H9 (cell line): ENCODE measurements around the gene CACNB4. TPM values are rescaled to one million over a fixed set of nuclear protein-coding genes. Genes with fewer than 3 reads are reported as not detected.

Source experiments
- DNase-seq: peaks from one replicate; pipeline ENCODE4 v3.0.0-alpha.2; 2017
- H2AFZ ChIP-seq: one replicate; pipeline ENCODE4 v1.6.1; 2013; ENCODE audit warnings: mild to moderate bottlenecking, low read length, control low read depth, moderate library complexity
- H2AK5ac ChIP-seq: 2 replicates; pipeline ENCODE4 v1.6.1; 2013; ENCODE audit warnings: low read length, control low read depth, mixed read lengths; ENCODE audit not compliant: insufficient read length
- H2BK120ac ChIP-seq: one replicate; pipeline ENCODE4 v1.6.1; 2013; ENCODE audit warnings: low read depth, mild to moderate bottlenecking, low read length, control low read depth, inconsistent platforms; ENCODE audit not compliant: poor library complexity, severe bottlenecking
- H2BK12ac ChIP-seq: 2 replicates; pipeline ENCODE4 v1.6.1; 2013; ENCODE audit warnings: low read length, control low read depth, mixed read lengths, low read depth; ENCODE audit not compliant: insufficient read length
- H2BK15ac ChIP-seq: 2 replicates; pipeline ENCODE4 v1.6.1; 2013; ENCODE audit warnings: low read depth, low read length, control low read depth
- H2BK20ac ChIP-seq: one replicate; pipeline ENCODE4 v1.6.1; 2013; ENCODE audit warnings: low read depth, mild to moderate bottlenecking, low read length, control low read depth, inconsistent platforms; ENCODE audit not compliant: poor library complexity, severe bottlenecking
- H2BK5ac ChIP-seq: 2 replicates; pipeline ENCODE4 v1.6.1; 2013; ENCODE audit warnings: low read length, control low read depth, mixed read lengths; ENCODE audit not compliant: insufficient read length
- H3K14ac ChIP-seq: 2 replicates; pipeline ENCODE4 v1.6.1; 2013; ENCODE audit warnings: low read length, control low read depth; ENCODE audit not compliant: insufficient read depth
- H3K18ac ChIP-seq: 2 replicates; pipeline ENCODE4 v1.6.1; 2013; ENCODE audit warnings: low read depth, mild to moderate bottlenecking, mixed read lengths, low read length, control low read depth; ENCODE audit not compliant: insufficient read length
- H3K23ac ChIP-seq: 2 replicates; pipeline ENCODE4 v1.6.1; 2013; ENCODE audit warnings: low read length, control low read depth, mixed read lengths, low read depth; ENCODE audit not compliant: insufficient read length
- H3K23me2 ChIP-seq: 2 replicates; pipeline ENCODE4 v1.6.1; 2013; ENCODE audit warnings: low read depth, mild to moderate bottlenecking, mixed read lengths, low read length, control low read depth; ENCODE audit not compliant: insufficient read length, poor library complexity, severe bottlenecking
- H3K27ac ChIP-seq: 2 replicates; pipeline ENCODE4 v1.5.1; 2013; ENCODE audit warnings: low read length, control low read depth, mixed read lengths, low read depth; ENCODE audit not compliant: insufficient read length
- H3K27me3 ChIP-seq: 2 replicates; pipeline ENCODE4 v1.6.1; 2013; ENCODE audit warnings: low read length, control low read depth, inconsistent platforms; ENCODE audit not compliant: insufficient read depth
- H3K4ac ChIP-seq: 2 replicates; pipeline ENCODE4 v1.6.1; 2013; ENCODE audit warnings: low read depth, mild to moderate bottlenecking, control low read depth, inconsistent platforms, low read length, moderate library complexity
- H3K4me1 ChIP-seq: 2 replicates; pipeline ENCODE4 v1.6.1; 2013; ENCODE audit warnings: low read length, control low read depth, inconsistent platforms; ENCODE audit not compliant: insufficient read depth
- H3K4me2 ChIP-seq: 2 replicates; pipeline ENCODE4 v1.6.1; 2013; ENCODE audit warnings: low read length, control low read depth, mixed read lengths; ENCODE audit not compliant: insufficient read length, insufficient read depth
- H3K56ac ChIP-seq: 2 replicates; pipeline ENCODE4 v1.6.1; 2013; ENCODE audit warnings: low read depth, mild to moderate bottlenecking, mixed read lengths, low read length, control low read depth; ENCODE audit not compliant: insufficient read length
- H3K79me1 ChIP-seq: 2 replicates; pipeline ENCODE4 v1.6.1; 2013; ENCODE audit warnings: low read depth, mild to moderate bottlenecking, moderate library complexity, low read length, control low read depth, inconsistent platforms; ENCODE audit not compliant: insufficient read depth, poor library complexity, severe bottlenecking
- H3K79me2 ChIP-seq: 2 replicates; pipeline ENCODE4 v1.6.1; 2013; ENCODE audit warnings: low read length, control low read depth, inconsistent platforms; ENCODE audit not compliant: insufficient read depth
- H3K9ac ChIP-seq: 2 replicates; pipeline ENCODE4 v1.6.1; 2013; ENCODE audit warnings: low read length, control low read depth, mixed read lengths; ENCODE audit not compliant: insufficient read length; ENCODE audit errors: extremely low read depth
- H3K9me3 ChIP-seq: one replicate; pipeline ENCODE4 v1.6.1; 2013; ENCODE audit warnings: low read depth, low read length, inconsistent platforms; ENCODE audit not compliant: control insufficient read depth
- H3T11ph ChIP-seq: one replicate; pipeline ENCODE4 v1.6.1; 2013; ENCODE audit warnings: mild to moderate bottlenecking, low read length, control low read depth, inconsistent platforms
- H4K20me1 ChIP-seq: one replicate; pipeline ENCODE4 v1.6.1; 2013; ENCODE audit not compliant: control insufficient read depth, insufficient read length, insufficient read depth
- H4K5ac ChIP-seq: 2 replicates; pipeline ENCODE4 v1.6.1; 2013; ENCODE audit warnings: low read depth, mild to moderate bottlenecking, mixed read lengths, low read length, control low read depth; ENCODE audit not compliant: insufficient read length
- H4K8ac ChIP-seq: replicated peaks from 2 replicates; pipeline ENCODE4 v1.6.1; 2013; ENCODE audit warnings: low read length, control low read depth, mixed read lengths, low read depth; ENCODE audit not compliant: insufficient read length
- H4K91ac ChIP-seq: 2 replicates; pipeline ENCODE4 v1.6.1; 2013; ENCODE audit warnings: low read depth, mild to moderate bottlenecking, moderate library complexity, mixed read lengths, low read length, control low read depth; ENCODE audit not compliant: insufficient read length
- H3K27ac Mint-ChIP-seq, 3 experiments: 2 replicates in 2 of 3; 3 replicates in 1 of 3; pipeline ENCODE4 v1.8.0; 2020 to 2021; ENCODE audit warnings: mixed read lengths in 3 of 3, mild to moderate bottlenecking in 1 of 3, moderate library complexity in 1 of 3
- H3K27me3 Mint-ChIP-seq: 2 replicates; pipeline ENCODE4 v1.8.0; 2021; ENCODE audit warnings: low read depth, mild to moderate bottlenecking, moderate library complexity, mixed read lengths
- H3K36me3 Mint-ChIP-seq, 3 experiments: 2 replicates in 2 of 3; 3 replicates in 1 of 3; pipeline ENCODE4 v1.8.0; 2020 to 2021; ENCODE audit warnings: low read depth in 3 of 3, mixed read lengths in 3 of 3; ENCODE audit not compliant: insufficient read depth in 1 of 3
- H3K4me1 Mint-ChIP-seq, 2 experiments: 2 replicates each; pipeline ENCODE4 v1.8.0; 2020; ENCODE audit warnings: mixed read lengths in 2 of 2
- H3K4me3 Mint-ChIP-seq, 2 experiments: 2 replicates in 1 of 2; 3 replicates in 1 of 2; pipeline ENCODE4 v1.8.0; 2020 to 2021; ENCODE audit warnings: mild to moderate bottlenecking in 2 of 2, mixed read lengths in 2 of 2, moderate library complexity in 1 of 2
- H3K9me3 Mint-ChIP-seq, 2 experiments: 2 replicates in 1 of 2; 3 replicates in 1 of 2; pipeline ENCODE4 v1.8.0; 2020; ENCODE audit warnings: mild to moderate bottlenecking in 2 of 2, mixed read lengths in 2 of 2, moderate library complexity in 1 of 2
- WGBS: extraction: QIAGEN DNeasy Blood & Tissue Kit; methylation state at CpG from one replicate; pipeline ENCODE4 v1.1.7; 2013; ENCODE audit warnings: missing lambda C conversion rate, low lambda C conversion rate, mixed read lengths; ENCODE audit not compliant: insufficient read length; ENCODE audit errors: extremely low coverage; 5-methylcytosine and 5-hydroxymethylcytosine counted together
- total RNA-seq: library from RNA; stranded (reverse); gene quantifications from 2 replicates; pipeline ENCODE4 v1.2.1, GENCODE V29; 2021
- TF ChIP-seq, protein P1 (sequence below): fragments of 200-600 bp; sonication (generic); conservative IDR thresholded peaks from 3 replicates; pipeline ENCODE4 v1.8.0; 2021; ENCODE audit warnings: antibody characterized with exemption, mild to moderate bottlenecking

CACNB4 gene
- total RNA-seq, 1 experiment from 2014 or later = 1.4 TPM

DNA sequence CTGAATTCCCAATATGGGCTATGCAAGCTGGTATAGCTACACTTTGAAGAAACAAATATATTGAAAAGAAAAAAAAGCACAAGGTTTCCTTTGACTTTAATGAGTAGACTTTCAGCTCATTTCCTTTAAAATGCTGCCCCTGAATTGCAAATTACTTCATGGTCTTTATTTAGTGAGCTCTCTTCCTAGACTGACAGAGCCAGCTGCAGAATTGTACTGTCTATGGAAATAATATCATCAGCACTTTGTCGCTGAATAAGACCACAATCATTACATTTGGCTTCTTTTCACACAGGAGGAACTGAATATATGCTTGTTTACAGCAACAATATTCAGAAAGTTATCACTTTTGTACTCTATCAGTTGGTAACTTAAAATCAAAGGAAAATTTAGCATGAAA is 312.4 kb downstream of the CACNB4 start:
- Histone ChIP-seq H4K20me1 (no peaks in the 10 kb centered on the region), H3K79me1 (no peaks in the 10 kb centered on the region), H3K27me3 (no peaks in the 10 kb centered on the region), H3K4me1 (no peaks in the 10 kb centered on the region), H3K18ac (no peak overlapping the region), H2BK120ac (no peak overlapping the region), H2BK20ac (no peak overlapping the region), H3K27ac (no peak overlapping the region), H3K14ac (no peak overlapping the region), H3K4me2 (no peak overlapping the region), H4K91ac (no peak overlapping the region), H4K8ac (no peak overlapping the region), H3K56ac (no peak overlapping the region), H2AFZ (no peak overlapping the region), H3K79me2 (no peaks in the 10 kb centered on the region), H3K9me3 (no peaks in the 10 kb centered on the region), H4K5ac (no peak overlapping the region), H3K4ac (no peak overlapping the region), H3K23ac (no peak overlapping the region), H2BK5ac (no peak overlapping the region), H2AK5ac (no peak overlapping the region), H2BK15ac (no peak overlapping the region), H3T11ph (no peak overlapping the region), H3K23me2 (no peaks in the 10 kb centered on the region), H2BK12ac (no peak overlapping the region), H3K9ac (no peak overlapping the region)
- peaks cover 0 to 5% of the 10 kb centered on the region in 2 experiments; a peak in 3 of 4 replicates for H3K4me1 Mint-ChIP-seq
- DNase-seq = no peak
- no peaks in the 10 kb centered on the region for H3K9me3 Mint-ChIP-seq
- no CpG with 5 or more reads among the region's 1 CpG for WGBS
- H3K27me3 Mint-ChIP-seq = no peaks in the 10 kb centered on the region
- no peak overlapping the region for H3K27ac Mint-ChIP-seq
- TF ChIP-seq, protein P1, sequence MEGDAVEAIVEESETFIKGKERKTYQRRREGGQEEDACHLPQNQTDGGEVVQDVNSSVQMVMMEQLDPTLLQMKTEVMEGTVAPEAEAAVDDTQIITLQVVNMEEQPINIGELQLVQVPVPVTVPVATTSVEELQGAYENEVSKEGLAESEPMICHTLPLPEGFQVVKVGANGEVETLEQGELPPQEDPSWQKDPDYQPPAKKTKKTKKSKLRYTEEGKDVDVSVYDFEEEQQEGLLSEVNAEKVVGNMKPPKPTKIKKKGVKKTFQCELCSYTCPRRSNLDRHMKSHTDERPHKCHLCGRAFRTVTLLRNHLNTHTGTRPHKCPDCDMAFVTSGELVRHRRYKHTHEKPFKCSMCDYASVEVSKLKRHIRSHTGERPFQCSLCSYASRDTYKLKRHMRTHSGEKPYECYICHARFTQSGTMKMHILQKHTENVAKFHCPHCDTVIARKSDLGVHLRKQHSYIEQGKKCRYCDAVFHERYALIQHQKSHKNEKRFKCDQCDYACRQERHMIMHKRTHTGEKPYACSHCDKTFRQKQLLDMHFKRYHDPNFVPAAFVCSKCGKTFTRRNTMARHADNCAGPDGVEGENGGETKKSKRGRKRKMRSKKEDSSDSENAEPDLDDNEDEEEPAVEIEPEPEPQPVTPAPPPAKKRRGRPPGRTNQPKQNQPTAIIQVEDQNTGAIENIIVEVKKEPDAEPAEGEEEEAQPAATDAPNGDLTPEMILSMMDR = no peak
- H3K36me3 Mint-ChIP-seq = peaks cover 2 to 12% (median 5%) of the 10 kb centered on the region in 3 experiments; a peak in 5 of 7 replicates
- no peak overlapping the region for H3K4me3 Mint-ChIP-seq
